HG02840 (cell line): Measurements from ENCODE around the gene CCN5.
"Not testable (repeated sequence)": the region's sequence is repeated elsewhere in the genome, so short reads cannot be mapped to it uniquely, and the experiment has no call there.

Experiments
- ATAC-seq: cut with Tn5 transposase; IDR thresholded peaks from one replicate; pipeline ENCODE4 v1.9.1; 2021; ENCODE audit warnings: mild to moderate bottlenecking, moderate library complexity, moderate number of reproducible peaks; ENCODE audit not compliant: unreplicated experiment, low FRiP score

CCN5 gene

DNA sequence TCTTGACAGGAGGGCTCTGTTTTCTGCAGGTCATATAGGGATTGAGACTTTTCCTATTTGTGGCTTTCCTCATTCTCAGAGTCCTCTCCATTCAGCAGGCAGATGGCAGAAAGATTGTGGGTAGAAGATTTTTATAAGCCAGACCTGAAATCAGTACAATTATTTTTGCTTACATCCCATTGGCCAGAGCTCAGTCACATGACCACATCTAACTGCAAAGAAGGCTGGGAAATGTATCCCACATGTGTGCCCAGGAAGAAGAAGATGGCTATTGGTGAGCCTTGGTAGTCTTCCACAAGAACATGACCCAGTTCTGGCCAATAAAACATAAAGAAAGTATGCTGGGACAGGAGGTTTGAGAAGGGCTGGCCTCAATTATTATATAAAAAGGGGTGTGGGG is 21.5 kb upstream of the CCN5 start:
- ATAC-seq = no peak

DNA sequence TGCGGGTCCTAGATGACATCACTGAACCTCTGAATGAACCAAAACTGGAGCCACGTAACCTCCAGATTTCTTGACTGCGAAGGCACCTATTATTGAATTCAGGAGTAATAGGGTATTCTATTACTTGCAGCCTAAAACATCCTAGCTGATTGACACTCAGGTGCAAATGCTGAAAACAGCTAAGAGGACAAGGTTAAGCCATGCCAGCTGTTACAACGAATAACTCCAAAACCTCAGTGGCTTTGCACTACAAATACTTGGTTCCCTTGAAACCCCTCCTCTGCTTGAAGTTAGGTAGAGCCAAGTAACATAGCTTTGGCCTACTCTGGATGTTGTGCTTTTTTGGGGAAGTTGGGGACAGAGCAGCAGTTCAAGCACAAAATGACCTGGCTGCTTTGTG is 21.0 kb upstream of the CCN5 start:
- ATAC-seq = no peak

GRCh38 chr20:44695295-44695673 is 19.9 kb upstream of the CCN5 start:
- no peak for ATAC-seq

- ATAC-seq = no peak
These were observed 19.4 kb upstream of the CCN5 start for GRCh38 chr20:44695674-44696300.

- ATAC-seq = no peak
These were observed 18.9 kb upstream of the CCN5 start for GRCh38 chr20:44696315-44696714.

- not testable (repeated sequence) for ATAC-seq
These were observed 18.1 kb upstream of the CCN5 start for GRCh38 chr20:44697041-44697440.

DNA sequence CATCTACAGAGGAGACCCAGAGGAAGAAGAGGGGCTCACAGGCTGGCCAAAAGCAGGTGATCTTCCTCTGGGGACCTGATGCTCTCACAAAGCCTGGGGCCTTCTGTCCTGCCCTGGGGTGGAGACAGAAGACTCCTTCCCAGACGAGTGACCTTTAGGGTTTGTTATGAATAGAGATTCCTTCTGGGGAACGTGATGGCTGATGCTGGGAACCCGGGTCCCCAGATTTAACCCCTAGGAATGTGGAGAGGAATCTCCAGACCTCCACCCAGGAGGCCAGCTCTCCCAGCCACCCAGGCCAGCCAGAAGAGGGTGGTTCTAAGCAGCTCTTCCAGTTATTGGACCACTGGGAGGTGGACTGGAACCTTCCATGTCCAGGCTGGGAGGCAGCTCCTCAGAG is 16.8 kb upstream of the CCN5 start:
- ATAC-seq = no peak

- no peak for ATAC-seq
These were observed 14.9 kb upstream of the CCN5 start for GRCh38 chr20:44700306-44700705.

DNA sequence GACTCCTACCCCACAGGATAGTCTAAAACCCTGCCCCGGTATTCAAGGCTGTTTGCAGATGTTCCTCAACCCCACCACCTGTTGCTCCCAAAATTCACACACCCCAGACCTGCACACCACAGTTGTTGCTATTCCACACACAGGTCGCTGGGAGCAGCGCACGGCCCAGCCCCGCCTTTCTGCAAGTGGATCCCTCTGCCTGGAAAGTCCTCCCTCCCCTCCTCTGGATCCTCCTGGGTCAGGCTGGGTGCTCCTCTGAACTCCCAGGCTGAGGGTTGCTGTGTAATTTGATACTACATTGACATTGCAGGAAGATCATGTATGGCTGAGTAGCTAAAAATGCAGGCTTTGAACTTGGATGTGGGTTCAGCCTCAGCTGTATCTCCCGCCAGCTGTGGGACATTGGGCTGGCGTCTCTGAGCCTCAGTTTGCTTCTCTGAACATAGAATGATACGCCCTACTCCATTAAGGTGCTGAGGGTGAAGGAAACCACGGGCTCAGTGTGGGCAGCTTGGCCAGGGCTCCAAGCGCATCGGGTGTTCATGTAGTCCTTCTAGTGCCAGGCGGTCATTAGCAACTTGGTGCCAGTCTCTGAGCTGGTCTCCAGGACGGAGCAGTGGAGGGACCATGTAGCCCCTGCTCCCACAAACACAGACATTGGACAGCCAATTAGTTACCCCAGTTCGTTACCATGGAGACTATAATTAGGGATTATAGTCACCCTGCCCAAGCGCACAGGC is 13.9 kb upstream of the CCN5 start:
- ATAC-seq = no peak

GRCh38 chr20:44701858-44702256 is 13.3 kb upstream of the CCN5 start:
- ATAC-seq = no peak

DNA sequence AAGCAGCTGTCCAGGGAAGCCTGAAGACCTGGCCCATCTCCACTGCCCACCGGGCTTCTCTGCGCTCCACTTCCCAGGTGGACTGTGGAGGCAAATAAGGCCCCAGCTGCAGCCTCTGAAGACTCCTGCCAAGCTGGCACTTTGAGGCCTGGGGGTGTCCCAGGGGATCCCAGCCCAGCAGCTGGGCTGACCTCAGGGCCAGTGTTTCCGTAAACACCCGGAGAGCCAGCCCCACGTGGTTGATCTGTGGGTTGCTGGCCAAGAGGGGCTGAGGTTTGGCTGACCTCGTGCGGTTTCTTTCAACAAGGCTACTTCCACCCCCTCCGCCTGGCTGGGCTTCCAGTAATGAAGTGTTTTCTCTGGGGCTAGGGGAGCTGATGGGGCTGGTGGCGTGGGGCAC is 12.4 kb upstream of the CCN5 start:
- no peak for ATAC-seq

GRCh38 chr20:44703183-44703925 is 11.8 kb upstream of the CCN5 start:
- ATAC-seq = no peak

DNA sequence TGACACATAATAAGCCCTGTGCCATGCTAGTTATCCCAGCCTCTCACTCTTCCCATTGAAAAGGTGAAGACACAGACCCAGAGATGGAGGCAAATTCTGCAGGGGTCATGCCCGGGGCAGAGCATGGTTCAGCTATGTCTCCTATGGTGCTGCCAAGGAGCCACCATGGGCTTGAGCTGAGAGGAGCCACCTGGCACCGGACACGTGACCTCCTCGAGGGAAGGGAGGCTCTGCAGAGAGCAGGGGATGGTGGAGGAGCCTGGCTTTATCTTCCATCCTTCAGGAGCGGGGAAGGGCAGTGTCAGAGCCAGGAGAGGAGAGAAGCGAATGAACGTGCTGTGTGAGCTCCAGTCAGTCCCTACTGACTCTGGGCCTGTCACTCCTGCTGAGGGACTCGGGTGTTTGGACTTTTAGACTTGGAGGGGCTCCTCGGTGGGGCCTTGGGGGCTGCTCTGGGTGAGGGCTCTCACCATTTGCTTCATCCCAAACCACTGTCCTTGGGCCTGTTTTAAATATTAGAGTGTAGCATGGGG is 11.1 kb upstream of the CCN5 start:
- no peak for ATAC-seq

- ATAC-seq = no peak
These were observed 10.6 kb upstream of the CCN5 start for GRCh38 chr20:44704551-44704971.

DNA sequence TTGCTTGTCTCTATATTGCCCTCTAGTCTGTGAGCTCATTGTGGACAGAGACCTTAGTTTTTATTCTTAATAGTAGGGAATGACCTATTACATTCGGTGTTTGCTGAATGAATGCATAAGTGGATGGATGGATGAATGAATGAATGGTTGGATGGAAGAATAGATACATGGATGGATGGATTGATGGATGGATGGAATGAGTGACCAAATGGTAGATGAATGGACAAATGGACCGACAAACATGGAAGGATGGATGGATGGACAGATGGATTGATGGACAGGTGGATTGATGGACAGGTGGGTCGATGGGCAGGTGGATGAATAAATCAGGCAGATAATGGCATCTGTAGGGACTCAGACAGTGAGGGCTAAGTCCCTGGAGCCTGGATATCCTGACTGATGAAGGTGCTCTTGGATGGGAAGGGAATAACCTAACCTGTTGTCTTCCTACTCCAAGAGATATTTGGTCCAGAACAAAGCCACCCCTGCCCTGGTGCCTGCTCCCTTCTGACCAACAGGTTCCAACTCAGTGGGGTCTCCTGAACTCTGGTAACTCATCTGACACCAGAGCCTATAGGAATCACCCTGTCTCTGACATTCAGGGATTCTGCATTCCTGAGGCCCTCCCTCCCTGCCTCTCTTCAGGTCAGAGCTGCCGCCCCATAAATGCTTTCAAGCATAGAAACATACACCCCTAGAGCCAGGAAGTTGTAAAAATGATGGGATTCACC is 9.6 kb upstream of the CCN5 start:
- ATAC-seq = no peak

DNA sequence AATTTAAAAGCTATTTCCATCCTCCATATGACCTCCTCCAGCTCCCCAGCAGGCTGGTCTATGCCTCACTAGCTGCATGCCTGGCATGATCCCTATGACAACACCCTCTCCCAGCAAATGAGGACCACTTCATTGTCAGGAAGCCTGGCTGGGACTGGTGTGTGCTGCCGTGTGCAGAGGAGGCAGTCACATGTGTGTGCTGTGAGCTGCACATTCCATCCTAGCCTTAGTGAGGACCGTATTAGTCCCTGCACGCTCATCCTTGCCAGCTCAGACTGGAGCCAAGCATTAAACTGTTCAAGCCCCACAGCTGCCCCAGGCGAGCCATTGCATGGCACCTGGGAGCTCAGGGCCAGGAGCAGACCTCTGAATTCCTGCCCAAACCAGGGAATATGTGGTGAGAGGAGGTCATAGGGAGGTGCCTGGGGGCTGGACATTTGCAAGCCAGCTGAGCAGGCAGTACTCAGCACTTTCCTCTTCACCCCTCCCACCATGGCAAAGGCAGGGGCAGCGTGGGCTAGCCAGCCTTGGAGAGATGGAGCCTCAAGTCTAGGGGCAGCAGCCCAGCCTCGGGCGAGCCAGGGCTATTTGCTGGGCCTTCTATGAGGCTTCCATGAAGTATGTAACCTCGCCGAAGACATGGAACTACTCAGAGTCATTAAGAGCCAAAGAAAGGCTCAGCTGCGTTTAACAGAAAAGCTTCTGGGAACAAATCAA is 8.7 kb upstream of the CCN5 start:
- no peak for ATAC-seq

DNA sequence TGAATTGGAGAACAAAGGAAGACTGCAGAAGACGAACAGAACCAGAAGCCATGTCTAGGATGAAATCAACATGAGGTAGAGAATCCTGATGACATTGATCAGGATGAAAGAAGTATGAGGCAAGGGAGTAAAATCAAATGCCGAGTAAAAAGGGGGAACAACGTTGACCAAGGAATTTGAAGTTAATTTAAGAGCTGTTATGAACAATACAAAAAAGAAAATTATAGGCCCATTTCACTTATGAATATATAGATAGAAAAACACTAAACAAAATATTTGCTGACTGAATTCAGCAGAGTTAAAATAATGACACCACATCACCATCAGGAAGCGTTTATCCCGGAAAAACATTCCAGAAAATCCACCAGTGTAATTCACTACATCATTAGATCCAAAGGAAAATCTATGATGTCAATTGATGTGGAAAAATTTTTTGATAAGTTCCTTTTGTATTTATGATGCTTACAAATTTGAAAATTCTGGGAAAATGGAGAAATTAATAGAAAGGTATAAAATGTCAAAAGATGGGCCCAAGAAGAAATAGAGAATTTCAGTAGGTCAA is 8.1 kb upstream of the CCN5 start:
- no peak for ATAC-seq

DNA sequence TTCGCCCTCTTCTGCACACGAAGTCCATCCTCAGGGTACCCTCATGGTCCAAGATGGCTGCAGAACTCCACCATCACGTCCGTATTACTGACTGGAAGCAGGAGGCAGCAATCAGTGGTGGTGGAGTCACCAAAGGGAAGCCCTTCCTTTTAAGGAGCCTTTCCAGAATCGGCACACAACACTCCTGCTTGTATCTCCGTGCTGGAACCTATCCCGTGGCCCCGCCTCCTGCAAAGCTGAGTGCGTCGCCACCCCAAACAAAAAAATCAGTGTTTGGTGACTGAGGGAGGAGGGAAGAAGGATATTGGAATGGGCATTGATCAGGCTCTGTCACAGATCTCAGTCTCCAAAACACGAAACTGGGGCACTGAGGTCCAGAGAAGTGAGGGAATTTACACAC is 5.8 kb upstream of the CCN5 start:
- ATAC-seq = no peak

DNA sequence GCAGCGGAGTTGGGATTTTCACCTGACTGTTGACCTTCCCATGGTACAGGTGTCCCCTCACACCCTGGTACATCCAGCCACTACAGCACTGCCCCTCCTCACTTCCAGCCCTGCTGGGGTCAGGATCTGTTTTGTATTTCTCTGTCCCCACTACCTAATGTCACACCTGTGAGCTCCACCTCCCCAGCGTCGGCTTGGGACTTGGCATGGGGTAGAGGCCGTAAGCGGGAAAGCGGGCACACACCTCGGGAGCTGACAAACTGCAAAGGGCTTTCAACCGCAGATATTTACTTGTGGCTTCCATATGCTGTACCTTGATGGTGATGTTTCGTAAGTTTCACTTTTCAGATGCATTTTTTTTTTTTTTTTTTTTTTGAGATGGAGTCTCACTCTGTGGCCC is 5.4 kb upstream of the CCN5 start:
- ATAC-seq = no peak

DNA sequence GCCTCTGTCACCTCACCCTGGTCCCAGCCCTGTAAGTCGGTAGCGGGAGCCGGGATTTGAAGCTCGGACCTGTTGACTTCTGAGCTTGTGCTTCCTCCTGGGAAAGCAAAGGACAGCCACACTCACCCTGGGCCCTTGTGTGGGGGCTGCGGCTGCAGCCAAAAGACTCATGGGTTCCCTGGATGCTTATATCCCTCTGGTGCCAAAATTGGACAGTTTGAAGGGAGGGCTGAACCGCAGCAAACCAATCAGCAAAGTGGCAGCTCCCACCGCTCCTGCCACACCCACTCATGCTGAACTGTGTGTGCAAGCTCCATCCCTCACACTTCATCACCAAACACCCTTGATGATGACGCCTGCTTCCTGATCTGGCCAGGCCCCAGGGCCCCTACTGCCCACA is 3.9 kb upstream of the CCN5 start:
- ATAC-seq = no peak
